Sigmoid colon (tissue), 7 donors: Measurements from ENCODE around the gene PARVG. TPM values are rescaled to one million over a fixed set of nuclear protein-coding genes. Genes with fewer than 3 reads are reported as not detected.
"Not testable (repeated sequence)": the region's sequence is repeated elsewhere in the genome, so short reads cannot be mapped to it uniquely, and the experiment has no call there.

ENCODE experiments used
- DNase-seq: peaks from one replicate; pipeline ENCODE4 v3.0.0-alpha.2; 2019
- H3K27ac ChIP-seq, 4 donors: fragments of 200-600 bp; sonication (generic); one replicate each; pipeline ENCODE4 v1.5.1; 2016 to 2019; ENCODE audit warnings: mild to moderate bottlenecking in 1 of 4
- H3K27me3 ChIP-seq, 3 donors: fragments of 200-600 bp; sonication (generic); one replicate each; pipeline ENCODE4 v1.5.1; 2019; ENCODE audit warnings: mild to moderate bottlenecking in 1 of 3
- H3K36me3 ChIP-seq, 4 donors: fragments of 200-600 bp; sonication (generic); one replicate each; pipeline ENCODE4 v1.5.1; 2016 to 2019
- H3K4me1 ChIP-seq, 4 donors: fragments of 200-600 bp; sonication (generic); one replicate each; pipeline ENCODE4 v1.5.1; 2017 to 2019
- H3K4me3 ChIP-seq, 4 donors: fragments of 200-600 bp; sonication (generic); one replicate each; pipeline ENCODE4 v1.5.1; 2017 to 2019; ENCODE audit warnings: mild to moderate bottlenecking in 2 of 4, moderate library complexity in 1 of 4
- H3K9me3 ChIP-seq, 4 donors: fragments of 200-600 bp in 3 of 4; sonication (generic) in 3 of 4; one replicate each; pipeline versions ENCODE4 v1.5.1 to v1.6.1; 2013 to 2019
- EP300 ChIP-seq, 4 donors: sonication (generic); formaldehyde crosslinking; IDR thresholded peaks; one replicate each; pipeline ENCODE4 v1.6.1; 2017; ENCODE audit warnings: antibody characterized with exemption in 4 of 4
- POLR2A ChIP-seq, 2 donors: fragments of 450-650 bp; IDR thresholded peaks; one replicate each; pipeline ENCODE4 v1.6.1; 2016; ENCODE audit warnings: antibody characterized with exemption in 2 of 2, mild to moderate bottlenecking in 2 of 2, moderate library complexity in 2 of 2
- POLR2AphosphoS5 ChIP-seq, 4 donors: sonication (generic); formaldehyde crosslinking; IDR thresholded peaks; one replicate each; pipeline ENCODE4 v1.6.1; 2017; ENCODE audit warnings: antibody characterized with exemption in 4 of 4
- WGBS, 2 donors: extraction: QIAGEN DNeasy Blood & Tissue Kit; methylation state at CpG; one replicate each; pipeline ENCODE4 v1.1.7; 2013; 5-methylcytosine and 5-hydroxymethylcytosine counted together
- intact Hi-C: fragments of 100-400 bp; cut with DNase I; formaldehyde crosslinking; loops from one replicate; pipeline ENCODE4 v1.15.1; 2023
- polyA plus RNA-seq, 3 donors: library from polyadenylated mRNA; stranded (reverse); fragments of 200-250 nt; gene quantifications; one replicate each; pipeline ENCODE4 v1.2.3, GENCODE V29; 2013
- total RNA-seq, 4 donors: library from RNA; depleted of rRNA; stranded (reverse); fragments of >200 nt; gene quantifications; one replicate each; pipeline ENCODE4 v1.1.0, GENCODE V29; 2016
- TF ChIP-seq, protein P1 (sequence below), 4 experiments: fragments of 450-650 bp in 3 of 4; fragments of 200-600 bp in 1 of 4; IDR thresholded peaks; one replicate each; pipeline ENCODE4 v1.5.1; 2016 to 2019; ENCODE audit warnings: antibody characterized with exemption in 4 of 4, mild to moderate bottlenecking in 3 of 4, moderate library complexity in 2 of 4
- donor health status: healthy with polysubstance abuse.
- donor health status: Bipolar disorder and iron deficiency.
- donor health status: healthy.

The PARVG gene
- total and polyA plus RNA-seq, 7 donors = 3.0 to 65.1 (median 9.8) TPM

GRCh38 chr22:44225091-44225689 is 44.5 kb downstream of the PARVG start:
- no peaks in the 10 kb centered on the region for H3K27me3 ChIP-seq
- peak; percentile 19 for DNase-seq
- H3K9me3 ChIP-seq = peaks cover 0 to 7% (median 1%) of the 10 kb centered on the region in 4 donors
- H3K27ac ChIP-seq = no peak overlapping the region
- no peak for TF ChIP-seq EP300 (IDR thresholded peaks at IDR 0.05)
- TF ChIP-seq, protein P1, sequence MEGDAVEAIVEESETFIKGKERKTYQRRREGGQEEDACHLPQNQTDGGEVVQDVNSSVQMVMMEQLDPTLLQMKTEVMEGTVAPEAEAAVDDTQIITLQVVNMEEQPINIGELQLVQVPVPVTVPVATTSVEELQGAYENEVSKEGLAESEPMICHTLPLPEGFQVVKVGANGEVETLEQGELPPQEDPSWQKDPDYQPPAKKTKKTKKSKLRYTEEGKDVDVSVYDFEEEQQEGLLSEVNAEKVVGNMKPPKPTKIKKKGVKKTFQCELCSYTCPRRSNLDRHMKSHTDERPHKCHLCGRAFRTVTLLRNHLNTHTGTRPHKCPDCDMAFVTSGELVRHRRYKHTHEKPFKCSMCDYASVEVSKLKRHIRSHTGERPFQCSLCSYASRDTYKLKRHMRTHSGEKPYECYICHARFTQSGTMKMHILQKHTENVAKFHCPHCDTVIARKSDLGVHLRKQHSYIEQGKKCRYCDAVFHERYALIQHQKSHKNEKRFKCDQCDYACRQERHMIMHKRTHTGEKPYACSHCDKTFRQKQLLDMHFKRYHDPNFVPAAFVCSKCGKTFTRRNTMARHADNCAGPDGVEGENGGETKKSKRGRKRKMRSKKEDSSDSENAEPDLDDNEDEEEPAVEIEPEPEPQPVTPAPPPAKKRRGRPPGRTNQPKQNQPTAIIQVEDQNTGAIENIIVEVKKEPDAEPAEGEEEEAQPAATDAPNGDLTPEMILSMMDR (IDR thresholded peaks at IDR 0.05) = no peak
- no peak for TF ChIP-seq POLR2A (IDR thresholded peaks at IDR 0.05)
- TF ChIP-seq POLR2AphosphoS5 (IDR thresholded peaks at IDR 0.05) = no peak
- intact Hi-C loops = no loop called here
- no peak overlapping the region for H3K4me3 ChIP-seq
- H3K36me3 ChIP-seq = no peaks in the 10 kb centered on the region
- WGBS, 2 donors = 44 to 69% methylated on average over 10 to 11 of the region's 11 CpGs
- H3K4me1 ChIP-seq = no peaks in the 10 kb centered on the region

DNA sequence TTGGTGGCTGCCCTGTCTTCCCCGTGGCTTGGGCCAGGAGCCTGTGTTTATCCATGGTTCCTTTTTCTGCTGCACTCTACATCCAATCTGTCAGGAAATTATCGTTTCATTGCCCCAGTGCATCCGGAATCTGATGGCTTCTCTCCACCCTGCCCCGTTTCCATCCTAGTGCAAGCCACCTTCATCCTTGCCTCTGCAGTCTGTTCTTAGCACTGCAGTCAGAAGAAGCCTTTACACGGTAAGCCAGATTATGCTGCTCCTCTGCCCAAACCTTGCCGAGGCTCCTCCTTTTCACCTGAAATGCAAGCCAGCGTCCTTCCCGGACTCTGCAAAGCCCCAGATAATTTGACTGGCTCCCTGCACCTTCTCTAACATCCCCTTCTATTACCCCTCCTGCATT is 45.1 kb downstream of the PARVG start:
- DNase-seq = no peak
- 70 to 73% methylated on average over 8 of the region's 8 CpGs for WGBS, 2 donors

GRCh38 chr22:44229331-44229730 is 48.6 kb downstream of the PARVG start:
- H3K4me3 ChIP-seq = no peak overlapping the region
- no peaks in the 10 kb centered on the region for H3K36me3 ChIP-seq
- WGBS, 2 donors = 78 to 90% methylated on average over 3 of the region's 3 CpGs
- no peaks in the 10 kb centered on the region for H3K27me3 ChIP-seq
- no peak for DNase-seq
- TF ChIP-seq POLR2A (IDR thresholded peaks at IDR 0.05) = no peak
- no peak for TF ChIP-seq EP300 (IDR thresholded peaks at IDR 0.05)
- TF ChIP-seq, protein P1 (IDR thresholded peaks at IDR 0.05) = no peak
- TF ChIP-seq POLR2AphosphoS5 (IDR thresholded peaks at IDR 0.05) = no peak
- no peak overlapping the region for H3K27ac ChIP-seq
- intact Hi-C loops = no loop called here
- H3K9me3 ChIP-seq = peaks cover 0 to 7% (median 1%) of the 10 kb centered on the region in 4 donors
- H3K4me1 ChIP-seq = no peaks in the 10 kb centered on the region

More for the DNA sequence above, 45.1 kb downstream of the PARVG start:
- no peaks in the 10 kb centered on the region for H3K4me1 ChIP-seq
- H3K27me3 ChIP-seq = no peaks in the 10 kb centered on the region
- H3K4me3 ChIP-seq = no peak overlapping the region
- no peak overlapping the region for H3K27ac ChIP-seq
- intact Hi-C loops = no loop called here
- H3K9me3 ChIP-seq = peaks cover 0 to 7% (median 1%) of the 10 kb centered on the region in 4 donors
- H3K36me3 ChIP-seq = no peaks in the 10 kb centered on the region
- TF ChIP-seq EP300 (IDR thresholded peaks at IDR 0.05) (no peak), POLR2AphosphoS5 (IDR thresholded peaks at IDR 0.05) (no peak), POLR2A (IDR thresholded peaks at IDR 0.05) (no peak)
- TF ChIP-seq, protein P1 (IDR thresholded peaks at IDR 0.05) = no peak

DNA sequence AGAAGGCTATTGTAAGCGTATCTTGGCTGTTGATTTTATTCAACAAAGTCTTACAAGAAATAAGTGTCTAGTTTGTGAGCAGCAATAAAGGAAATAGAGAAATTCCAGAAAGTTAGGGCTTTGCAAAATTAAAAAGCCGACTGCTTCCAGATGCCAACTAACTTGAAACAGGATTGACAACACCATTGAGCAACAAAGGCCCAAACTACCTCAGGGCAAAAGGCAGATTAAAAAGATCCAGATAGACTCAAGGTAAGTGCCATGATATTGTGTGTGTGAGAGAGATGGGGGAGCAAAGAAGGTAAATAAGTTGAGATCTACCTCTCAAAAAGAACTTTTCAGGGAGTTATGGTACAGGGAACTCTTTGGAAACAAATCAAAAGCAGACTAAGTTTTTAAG is 49.1 kb downstream of the PARVG start:
- no peaks in the 10 kb centered on the region for H3K4me1 ChIP-seq
- H3K27me3 ChIP-seq = no peaks in the 10 kb centered on the region
- H3K36me3 ChIP-seq = no peaks in the 10 kb centered on the region
- no peak for DNase-seq
- H3K27ac ChIP-seq = no peak overlapping the region
- intact Hi-C loops = no loop called here
- peaks cover 0 to 7% (median 1%) of the 10 kb centered on the region in 4 donors for H3K9me3 ChIP-seq
- H3K4me3 ChIP-seq = no peak overlapping the region
- no peak for TF ChIP-seq POLR2AphosphoS5 (IDR thresholded peaks at IDR 0.05)
- TF ChIP-seq POLR2A (IDR thresholded peaks at IDR 0.05) = no peak
- TF ChIP-seq EP300 (IDR thresholded peaks at IDR 0.05) = no peak
- TF ChIP-seq, protein P1 (IDR thresholded peaks at IDR 0.05) = no peak
- WGBS, 2 donors = 88 to 90% methylated on average over 2 of the region's 2 CpGs

- Histone ChIP-seq H3K4me1 (no peaks in the 10 kb centered on the region), H3K36me3 (no peaks in the 10 kb centered on the region), H3K27ac (no peak overlapping the region), H3K9me3 (peaks cover 0 to 7% (median 1%) of the 10 kb centered on the region in 4 donors), H3K27me3 (no peaks in the 10 kb centered on the region), H3K4me3 (no peak overlapping the region)
- 73 to 86% methylated on average over 4 of the region's 4 CpGs for WGBS, 2 donors
- TF ChIP-seq, protein P1 (IDR thresholded peaks at IDR 0.05) = no peak
- TF ChIP-seq POLR2A (IDR thresholded peaks at IDR 0.05) (no peak), EP300 (IDR thresholded peaks at IDR 0.05) (no peak), POLR2AphosphoS5 (IDR thresholded peaks at IDR 0.05) (no peak)
- no peak for DNase-seq
- intact Hi-C loops = no loop called here
Measured at GRCh38 chr22:44231233-44231632, 50.5 kb downstream of the PARVG start.

DNA sequence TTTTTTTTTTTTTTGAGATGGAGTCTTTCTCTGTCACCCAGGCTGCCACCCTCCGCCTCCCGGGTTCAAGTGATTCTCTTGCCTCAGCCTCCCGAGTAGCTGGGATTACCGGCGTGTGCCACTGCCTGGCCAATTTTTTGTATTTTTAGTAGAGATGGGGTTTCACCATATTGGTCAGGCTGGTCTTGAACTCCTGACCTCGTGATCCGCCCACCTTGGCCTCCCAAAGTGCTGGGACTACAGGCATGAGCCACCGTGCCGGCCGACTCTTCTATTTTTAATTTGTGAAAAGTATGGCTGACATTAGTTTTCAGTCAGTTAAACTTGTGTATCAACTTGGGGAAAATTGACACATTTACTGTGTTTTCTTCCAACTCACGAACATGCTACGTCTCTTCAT is 53.6 kb downstream of the PARVG start:
- 93 to 95% methylated on average over 12 of the region's 12 CpGs for WGBS, 2 donors
- H3K27me3 ChIP-seq, H3K9me3 ChIP-seq, DNase-seq, H3K27ac ChIP-seq, H3K36me3 ChIP-seq, intact Hi-C loops, H3K4me3 ChIP-seq, H3K4me1 ChIP-seq: not testable (repeated sequence)
